Right cardiac atrium (tissue), 5 donors: ENCODE results near the gene KCNQ1. TPM values are rescaled to one million over a fixed set of nuclear protein-coding genes. Genes with fewer than 3 reads are reported as not detected.

ENCODE experiments used
- ATAC-seq, 2 donors: fragments of 200-7000 bp; cut with Tn5 transposase; one replicate each; pipeline versions ENCODE4 v1.8.0 to v1.9.1; 2020; ENCODE audit warnings: moderate library complexity in 2 of 2, mild to moderate bottlenecking in 1 of 2
- DNase-seq, 3 donors: peaks; one replicate each; pipeline ENCODE4 v3.0.0-alpha.2; 2020
- H3K27ac ChIP-seq: one replicate; pipeline ENCODE4 v1.5.1; 2013; ENCODE audit warnings: mild to moderate bottlenecking, low read length, control low read depth, moderate library complexity
- H3K27me3 ChIP-seq: one replicate; pipeline ENCODE4 v1.6.1; 2013; ENCODE audit not compliant: control insufficient read depth, insufficient read depth
- H3K4me1 ChIP-seq: one replicate; pipeline ENCODE4 v1.6.1; 2013; ENCODE audit warnings: low read length; ENCODE audit not compliant: control insufficient read depth, insufficient read depth
- H3K4me3 ChIP-seq: one replicate; pipeline ENCODE4 v1.5.1; 2013; ENCODE audit warnings: low read length, control low read depth
- H3K9me3 ChIP-seq: one replicate; pipeline ENCODE4 v1.6.1; 2013; ENCODE audit warnings: low read length; ENCODE audit not compliant: control insufficient read depth
- WGBS: extraction: QIAGEN DNeasy Blood & Tissue Kit; methylation state at CpG from one replicate; pipeline ENCODE4 v1.1.7; 2013; 5-methylcytosine and 5-hydroxymethylcytosine counted together
- intact Hi-C, 4 donors: fragments of 100-400 bp; cut with DNase I; formaldehyde crosslinking; loops; one replicate each; pipeline versions ENCODE4 v1.11.0 to v1.14.0; 2022 to 2023
- polyA plus RNA-seq: library from polyadenylated mRNA; stranded (reverse); fragments of 200-250 nt; gene quantifications from one replicate; pipeline ENCODE4 v1.2.3, GENCODE V29; 2013
- total RNA-seq, 4 donors: library from RNA; stranded (reverse); fragmentation: NEBNext Ultra II Directional; extraction: Animal tissue kit (Norgen Biotek cat#: 25700); gene quantifications; one replicate each; pipeline ENCODE4 v1.2.1, GENCODE V29; 2021
- donor health status: healthy with polysubstance abuse.
- donor health status: DM: no; HTN: yes; CAD: no.
- donor health status: DM: no; HTN: no; CAD: no.
- donor health status: DM: no; HTN: yes; CAD: no; lungs with severe emphysema.
- donor health status: DM: yes; HTN: yes; CAD: no.

Gene KCNQ1
- total and polyA plus RNA-seq, 5 donors: 36.4 to 46.8 (median 37.7) TPM

DNA sequence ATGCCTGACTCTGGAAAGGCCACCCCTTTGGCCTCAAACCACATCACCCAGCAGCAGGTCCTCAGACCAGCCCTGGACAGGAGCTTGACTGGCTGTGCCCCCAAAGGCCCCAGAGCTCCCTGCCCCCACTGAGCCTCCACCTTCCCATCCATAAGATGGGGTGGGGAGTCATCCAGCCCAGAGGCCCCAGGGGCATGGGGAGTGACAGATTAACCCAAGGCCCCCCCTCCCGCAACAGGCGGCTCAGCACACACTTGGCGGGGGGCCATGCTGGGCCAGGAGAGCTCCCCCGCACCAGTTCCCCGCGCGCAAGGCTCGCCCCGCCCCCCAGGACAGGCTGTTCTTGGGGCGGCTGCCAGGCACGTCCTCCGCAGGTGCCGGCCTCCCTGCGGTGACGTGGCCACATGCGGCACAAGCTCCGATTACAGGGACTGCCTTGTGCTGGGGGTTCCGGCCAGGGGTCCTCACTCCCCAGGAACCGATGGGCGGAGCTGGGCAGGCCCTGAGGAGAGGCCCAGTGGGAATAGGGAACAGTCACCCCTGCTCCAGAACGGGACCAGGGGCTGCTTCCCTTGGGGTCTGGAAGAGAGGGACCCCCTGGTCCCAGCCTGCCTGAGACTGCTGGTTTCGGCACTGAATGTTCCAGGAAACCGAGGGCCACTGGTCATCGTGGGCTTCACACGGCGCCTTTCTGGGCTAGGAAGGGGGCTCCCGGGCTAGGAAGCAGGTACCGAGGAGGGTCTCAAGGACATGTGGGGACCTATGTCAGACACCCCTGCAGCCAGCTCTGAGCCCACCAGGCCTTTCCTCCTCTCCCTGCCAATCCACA is 445.9 kb downstream of the KCNQ1 start:
- Histone ChIP-seq H3K9me3 (no peaks in the 10 kb centered on the region), H3K27ac (no peak overlapping the region), H3K4me1 (peaks cover 8% of the 10 kb centered on the region), H3K4me3 (no peak overlapping the region), H3K27me3 (no peaks in the 10 kb centered on the region)
- DNase-seq (peak; percentile 78 to 91 (median 90)), ATAC-seq (peak; percentile 15 to 19)
- intact Hi-C loops: loop anchor here in 3 of 4 donors (5.0 to 10.0 kb wide), 4 partner anchors 458 to 586 kb away; partner anchors contain the start of genes C11orf21 (in 1 of the 3) and TSPAN32 (in 1 of the 3)
- 41% methylated on average over 28 of the region's 28 CpGs for WGBS

DNA sequence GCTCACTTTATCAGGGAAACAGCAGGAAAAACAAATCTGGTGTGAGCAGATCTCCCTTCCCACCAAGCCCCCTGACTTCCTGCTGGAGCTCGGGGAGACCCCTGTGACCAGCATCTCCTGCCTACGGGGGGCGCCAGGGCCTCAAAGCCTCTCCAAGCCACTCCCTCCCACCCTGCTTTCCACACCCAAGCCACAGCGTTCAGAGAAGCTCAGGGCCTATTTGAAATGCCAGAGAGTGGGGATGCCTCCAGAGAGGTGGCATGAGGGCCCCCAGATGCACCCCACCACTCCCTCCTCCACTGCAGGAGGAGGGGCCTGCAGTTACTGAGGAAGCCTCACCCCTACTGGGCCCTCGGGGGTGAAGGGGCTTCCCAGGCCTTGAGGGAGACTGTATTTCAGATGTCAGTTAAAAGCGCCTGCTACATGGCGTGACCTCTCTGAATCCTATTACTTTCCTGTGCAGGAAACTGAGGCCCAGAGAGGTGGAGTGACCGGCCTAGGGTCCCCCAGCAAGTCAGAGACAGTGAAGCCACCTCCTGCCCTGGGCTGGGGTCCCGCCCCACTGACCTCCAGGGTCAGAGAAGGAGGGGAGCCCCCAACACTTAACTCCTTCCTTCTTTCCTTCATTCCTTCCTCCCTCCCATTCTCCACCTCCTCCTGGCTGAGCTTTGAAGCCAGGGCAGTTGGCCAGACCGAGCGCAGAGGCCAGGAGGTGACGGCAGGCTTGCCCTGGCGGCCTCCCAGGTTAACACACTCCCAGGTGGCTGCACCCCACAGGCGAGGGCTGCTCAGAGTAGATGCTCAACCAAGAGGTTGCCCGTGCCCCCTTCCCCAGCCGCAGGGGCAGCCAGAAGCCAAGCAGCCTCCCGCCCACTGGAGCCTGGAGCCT is 446.8 kb downstream of the KCNQ1 start:
- Histone ChIP-seq H3K27me3 (no peaks in the 10 kb centered on the region), H3K4me1 (peaks cover 8% of the 10 kb centered on the region), H3K4me3 (no peak overlapping the region), H3K27ac (no peak overlapping the region), H3K9me3 (no peaks in the 10 kb centered on the region)
- WGBS: 31% methylated on average over 17 of the region's 17 CpGs
- intact Hi-C loops: loop anchor here in 3 of 4 donors (5.0 to 10.0 kb wide), 4 partner anchors 459 to 587 kb away; partner anchors contain the start of genes C11orf21 (in 1 of the 3) and TSPAN32 (in 1 of the 3)
- DNase-seq (peak; percentile 61 to 89 (median 85)), ATAC-seq (no peak)

DNA sequence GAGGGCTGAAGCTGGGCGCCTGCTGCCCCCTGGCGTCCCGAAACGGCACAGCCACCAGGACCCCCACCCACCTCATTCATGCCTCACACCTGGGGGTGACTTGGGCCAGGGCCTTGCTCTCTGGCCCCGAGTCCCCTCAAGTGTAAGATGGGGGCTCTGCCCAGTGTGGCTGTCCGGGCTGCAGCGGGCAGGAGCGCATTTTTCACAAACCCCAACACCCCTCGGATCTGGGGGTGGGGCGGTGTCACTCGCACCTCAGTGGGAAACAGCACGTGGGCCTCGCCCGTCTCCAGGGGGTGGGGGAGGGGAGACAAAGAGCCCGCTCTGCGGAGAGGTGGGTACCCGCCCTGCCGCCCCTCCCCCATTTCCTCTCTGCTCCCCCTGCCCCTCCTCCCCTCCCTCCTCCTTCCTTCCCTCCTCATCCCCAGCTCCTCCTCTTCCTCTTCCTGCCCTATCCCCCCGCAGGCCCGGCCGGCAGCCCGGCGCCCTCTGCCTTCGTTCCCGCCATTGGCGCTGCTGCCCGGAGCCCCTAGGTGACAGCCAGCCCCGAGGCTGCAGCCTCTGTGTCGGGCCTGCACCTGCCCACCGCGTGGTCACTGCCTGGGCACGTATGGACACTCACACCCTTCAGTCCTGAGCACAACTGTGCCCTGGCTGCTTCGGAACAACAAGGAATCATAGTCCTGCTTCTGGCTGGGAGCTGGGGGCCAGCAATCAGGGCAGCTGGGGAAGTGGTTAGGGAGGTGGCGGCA is 447.6 kb downstream of the KCNQ1 start:
- Histone ChIP-seq H3K9me3 (no peaks in the 10 kb centered on the region), H3K4me1 (peaks cover 8% of the 10 kb centered on the region), H3K27me3 (no peaks in the 10 kb centered on the region), H3K4me3 (peak overlapping the region; percentile 8), H3K27ac (peak overlapping the region; percentile 3)
- intact Hi-C loops: loop anchor here in 3 of 4 donors (5.0 to 10.0 kb wide), 4 partner anchors 460 to 588 kb away; partner anchors contain the start of genes C11orf21 (in 1 of the 3) and TSPAN32 (in 1 of the 3)
- peak; percentile 56 to 61 for ATAC-seq
- DNase-seq: peak; percentile 70 to 89 (median 83)
- WGBS: 2% methylated on average over 34 of the region's 34 CpGs

DNA sequence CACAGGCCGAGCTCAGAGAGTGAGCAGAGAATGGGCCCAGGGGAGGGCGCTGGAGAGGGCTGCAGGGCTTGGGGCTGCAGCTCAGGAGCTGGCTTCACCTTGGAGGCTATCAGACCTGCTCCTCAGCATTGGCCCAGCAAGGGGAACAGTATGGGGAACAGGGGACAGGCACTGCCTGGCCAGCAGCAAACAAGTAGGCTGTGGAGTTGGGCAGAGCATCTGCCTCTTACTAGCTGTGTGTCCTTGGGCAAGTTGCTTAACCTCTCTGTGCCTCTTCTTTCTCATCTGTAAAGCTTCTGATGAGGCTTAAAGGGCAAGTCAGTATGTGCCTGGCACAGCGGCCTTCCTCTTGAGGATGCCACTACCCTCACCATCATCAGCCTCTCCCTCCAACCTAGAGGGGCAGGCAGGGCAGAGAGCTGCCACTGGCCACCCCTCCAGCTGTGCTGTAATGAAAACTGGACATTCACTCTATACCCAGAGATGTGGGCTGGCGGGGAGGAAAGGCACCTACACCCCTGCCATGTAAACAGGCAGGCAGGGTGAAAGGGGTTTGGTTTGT is 448.2 kb downstream of the KCNQ1 start:
- Histone ChIP-seq H3K9me3 (no peaks in the 10 kb centered on the region), H3K4me1 (peaks cover 8% of the 10 kb centered on the region), H3K27me3 (no peaks in the 10 kb centered on the region), H3K4me3 (no peak overlapping the region), H3K27ac (peak overlapping the region; percentile 3)
- DNase-seq: peak in 2 of 3 donors; percentile 36 to 40
- intact Hi-C loops: loop anchor here in 3 of 4 donors (5.0 to 10.0 kb wide), 4 partner anchors 461 to 588 kb away; partner anchors contain the start of genes C11orf21 (in 1 of the 3) and TSPAN32 (in 1 of the 3)
- ATAC-seq: peak; percentile 1 to 2
- 59% methylated on average over 4 of the region's 4 CpGs for WGBS

DNA sequence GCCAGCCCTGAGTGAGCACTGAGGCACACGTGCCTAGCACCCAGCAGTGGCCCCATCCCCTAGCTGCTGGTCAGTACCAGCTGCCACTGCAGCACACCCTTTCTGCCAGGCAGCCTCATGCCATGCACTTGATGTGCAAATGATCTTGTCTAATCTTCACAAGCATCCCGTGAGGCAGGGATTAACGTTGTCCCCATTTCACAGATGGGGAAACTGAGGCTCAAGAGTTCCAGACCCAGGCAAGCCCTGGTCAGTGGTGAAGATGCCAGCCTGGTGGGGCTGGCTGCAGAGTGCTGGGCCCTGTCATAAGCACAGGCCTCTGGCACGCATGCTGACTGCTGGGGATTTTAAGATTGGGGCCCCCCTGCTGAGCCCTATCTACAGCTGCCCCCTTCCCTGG is 449.1 kb downstream of the KCNQ1 start:
- intact Hi-C loops: loop anchor here in 3 of 4 donors (5.0 to 10.0 kb wide), 4 partner anchors 462 to 589 kb away; partner anchors contain the start of genes C11orf21 (in 1 of the 3) and TSPAN32 (in 1 of the 3)
- 84% methylated on average over 4 of the region's 4 CpGs for WGBS

DNA sequence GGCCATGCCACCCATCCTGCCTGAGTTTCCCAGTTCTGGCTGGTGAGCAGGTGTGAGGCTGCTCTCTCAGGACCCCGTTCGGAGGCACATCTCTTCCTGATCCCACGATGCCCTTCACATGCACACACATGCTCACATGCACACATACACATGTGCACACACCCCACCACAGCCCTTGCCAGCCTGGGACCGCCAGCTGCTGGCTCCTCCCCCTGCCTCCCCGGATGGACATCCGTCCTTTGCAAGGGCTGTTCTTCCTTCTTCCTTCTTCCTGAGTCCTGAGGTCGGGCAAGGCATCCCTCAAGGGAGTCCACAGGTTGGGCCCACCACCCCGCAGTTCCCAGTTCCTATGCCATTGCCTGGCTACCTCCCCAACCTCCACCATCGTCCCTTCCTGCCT is 451.2 kb downstream of the KCNQ1 start:
- Histone ChIP-seq H3K4me1 (peaks cover 4% of the 10 kb centered on the region), H3K27me3 (no peaks in the 10 kb centered on the region), H3K9me3 (no peaks in the 10 kb centered on the region), H3K27ac (no peak overlapping the region), H3K4me3 (no peak overlapping the region)
- no peak for ATAC-seq
- intact Hi-C loops: loop anchor here in 2 of 4 donors (10.0 kb wide), 2 partner anchors 471 to 591 kb away; partner anchors contain the start of genes C11orf21 (in 1 of the 2) and TSPAN32 (in 1 of the 2)
- WGBS: 72% methylated on average over 9 of the region's 9 CpGs
- DNase-seq: peak in 2 of 3 donors; percentile 29 to 40

More for the DNA sequence above, 449.1 kb downstream of the KCNQ1 start:
- Histone ChIP-seq H3K27ac (no peak overlapping the region), H3K27me3 (no peaks in the 10 kb centered on the region), H3K4me1 (peaks cover 8% of the 10 kb centered on the region), H3K9me3 (no peaks in the 10 kb centered on the region), H3K4me3 (no peak overlapping the region)
- DNase-seq (peak in 1 of 3 donors; percentile 24), ATAC-seq (no peak)

DNA sequence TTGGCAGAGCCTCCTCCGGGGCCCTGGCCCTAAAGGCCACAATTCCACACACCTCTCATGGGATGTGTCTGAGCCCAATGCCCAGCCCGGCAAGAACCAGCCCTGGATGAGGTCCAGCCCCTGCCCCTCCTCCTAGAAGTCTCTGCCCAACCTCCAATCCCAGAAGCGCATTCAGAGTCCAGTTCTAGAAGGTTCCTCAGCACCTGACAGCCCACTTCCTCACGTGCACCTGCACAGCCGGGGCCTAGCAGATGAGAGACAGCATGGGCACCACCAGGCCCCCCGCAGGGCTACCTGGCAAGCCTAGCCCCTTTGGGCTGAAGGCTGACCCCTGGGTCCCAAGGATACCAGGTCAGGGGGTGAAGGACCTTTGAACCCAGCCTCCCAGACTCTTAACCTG is 452.2 kb downstream of the KCNQ1 start:
- ATAC-seq: no peak
- WGBS: 90% methylated on average over 6 of the region's 6 CpGs
- H3K9me3 ChIP-seq: no peaks in the 10 kb centered on the region
- intact Hi-C loops: loop anchor here in 2 of 4 donors (10.0 kb wide), 2 partner anchors 472 to 592 kb away; partner anchors contain the start of genes C11orf21 (in 1 of the 2) and TSPAN32 (in 1 of the 2)
- DNase-seq: peak in 2 of 3 donors; percentile 54 to 55
- H3K4me1 ChIP-seq: no peaks in the 10 kb centered on the region
- H3K27me3 ChIP-seq: no peaks in the 10 kb centered on the region
- no peak overlapping the region for H3K27ac ChIP-seq
- H3K4me3 ChIP-seq: no peak overlapping the region

DNA sequence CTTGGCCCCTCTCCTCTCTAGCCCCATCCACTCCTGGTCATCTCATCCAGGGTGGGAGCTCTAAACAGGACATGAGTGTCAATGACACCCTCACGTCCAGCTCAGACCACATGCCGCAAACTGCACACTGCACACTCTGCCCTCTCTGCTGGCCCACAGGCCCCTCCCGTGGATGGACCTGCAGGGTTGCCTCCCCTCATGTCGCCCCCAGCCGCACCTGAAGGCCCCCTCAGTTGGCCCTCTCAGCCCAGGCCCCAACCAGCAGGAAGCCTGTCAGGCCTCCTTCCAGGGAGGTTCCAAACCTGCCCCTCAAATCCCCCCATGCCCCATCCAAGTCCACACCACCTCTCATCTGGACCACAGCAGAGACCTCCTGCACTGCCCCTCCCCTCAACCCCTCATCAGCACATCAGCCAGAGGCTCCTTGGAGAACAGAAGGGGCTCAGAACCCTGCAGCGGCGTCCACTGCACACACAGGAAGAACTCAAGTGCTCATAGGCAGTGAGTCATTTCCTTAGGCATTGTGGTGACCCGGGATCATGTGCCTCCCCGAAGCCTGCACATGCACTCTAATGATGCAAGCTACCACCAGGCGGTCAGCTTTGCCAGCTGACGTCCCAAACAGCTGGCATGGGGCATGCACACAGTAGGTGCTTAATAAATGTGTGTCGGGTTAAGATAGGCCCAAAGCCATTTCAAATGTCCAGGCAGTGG is 453.7 kb downstream of the KCNQ1 start:
- ATAC-seq (peak; percentile 10 to 61), DNase-seq (peak; percentile 63 to 76 (median 72))
- WGBS: 62% methylated on average over 12 of the region's 12 CpGs
- Histone ChIP-seq H3K4me1 (no peaks in the 10 kb centered on the region), H3K27me3 (no peaks in the 10 kb centered on the region), H3K9me3 (no peaks in the 10 kb centered on the region), H3K27ac (no peak overlapping the region), H3K4me3 (no peak overlapping the region)
- intact Hi-C loops: loop anchor here in 2 of 4 donors (10.0 kb wide), 2 partner anchors 474 to 594 kb away; partner anchors contain the start of genes C11orf21 (in 1 of the 2) and TSPAN32 (in 1 of the 2)
